Activated CD8-positive, alpha-beta memory T cell treated with anti-CD3 and anti-CD28 coated beads for 36 hours (primary cell): ENCODE results near the gene ZNF598. TPM values are rescaled to one million over a fixed set of nuclear protein-coding genes. Genes with fewer than 3 reads are reported as not detected.

Source experiments
- CTCF ChIA-PET: fragments of 350-600 bp; sonication (Branson Sonifier 250); formaldehyde crosslinking; loops from one replicate; lab custom pipeline; 2021; ENCODE audit warnings: antibody characterized with exemption; lab: Charles Lee
- POLR2A ChIA-PET: fragments of 350-600 bp; sonication (Branson Sonifier 250); formaldehyde crosslinking; loops from one replicate; lab custom pipeline; 2021; ENCODE audit warnings: antibody characterized with exemption; lab: Charles Lee
- total RNA-seq, 2 experiments: library from RNA; stranded (reverse); gene quantifications; one replicate each; pipeline ENCODE4 v1.2.3, GENCODE V29; 2021

Gene ZNF598
- total RNA-seq, 2 experiments from 2014 or later, result 94.2 to 95.6 TPM

GRCh38 chr16:1989209-1990100 lies 20.2 kb downstream of the ZNF598 start, which contains the start of gene SYNGR3:
Gene SYNGR3, plus strand, starts transcription at chr16:1989970. Its CDS starts 133 bp downstream, at chr16:1990103.
- ChIA-PET POLR2A (interaction anchor here (1.2 kb wide), 1 partner anchor 25 kb away, joined by 4 read pairs; the partner anchor contains the start of gene RPS2), CTCF (interaction anchor here (1.0 to 1.7 kb wide), 2 partner anchors 14 to 18 kb away, joined by 3 to 8 read pairs; partner anchors contain the start of gene TBL3)

- POLR2A ChIA-PET, result no interaction called here
- CTCF ChIA-PET, result interaction anchor here (1.7 kb wide), 1 partner anchor 17 kb away, joined by 6 read pairs; no protein-coding TSS in a partner anchor
Measured at GRCh38 chr16:1987198-1987597, 22.4 kb downstream of the ZNF598 start.

- POLR2A ChIA-PET, result interaction anchor here (2.0 to 2.2 kb wide), 2 partner anchors 14 to 20 kb away, joined by 9 read pairs; partner anchors contain the start of genes RPS2 and TBL3
Measured at GRCh38 chr16:1985466-1986150, 24.0 kb downstream of the ZNF598 start.

GRCh38 chr16:1984347-1985225 lies 25.0 kb downstream of the ZNF598 start:
- ChIA-PET CTCF (interaction anchor here (0.7 to 1.6 kb wide), 7 partner anchors 9 to 156 kb away, joined by 3 to 8 read pairs (median 4); partner anchors contain the start of gene TBL3), POLR2A (interaction anchor here (0.6 to 2.2 kb wide), 4 partner anchors 13 to 767 kb away, joined by 3 to 9 read pairs (median 6); partner anchors contain the start of genes NDUFB10, RPS2 and TBL3)

More at GRCh38 chr16:1985466-1986150, 24.0 kb downstream of the ZNF598 start:
- CTCF ChIA-PET, result interaction anchor here (1.2 to 1.6 kb wide), 3 partner anchors 8 to 155 kb away, joined by 4 to 8 read pairs (median 4); no protein-coding TSS in a partner anchor

- ChIA-PET CTCF (interaction anchor here (0.7 to 1.6 kb wide), 8 partner anchors 10 to 157 kb away, joined by 3 to 8 read pairs (median 4); partner anchors contain the start of gene TBL3), POLR2A (interaction anchor here (1.0 to 2.2 kb wide), 3 partner anchors 12 to 24 kb away, joined by 4 to 9 read pairs (median 9); partner anchors contain the start of genes NDUFB10, RPS2 and TBL3)
Measured at GRCh38 chr16:1983544-1984346, 25.9 kb downstream of the ZNF598 start, which contains the start of gene GFER. Gene GFER, plus strand, starts transcription at chr16:1984193. Its CDS starts 26 bp downstream, at chr16:1984219.

GRCh38 chr16:1982991-1983543 lies 26.6 kb downstream of the ZNF598 start:
- ChIA-PET POLR2A (interaction anchor here (0.7 to 2.2 kb wide), 4 partner anchors 8 to 18 kb away, joined by 3 to 9 read pairs (median 4); partner anchors contain the start of genes RPS2 and TBL3), CTCF (interaction anchor here (0.8 to 1.2 kb wide), 3 partner anchors 18 to 157 kb away, joined by 3 to 4 read pairs (median 3); no protein-coding TSS in a partner anchor)

- ChIA-PET CTCF (interaction anchor here (0.8 to 1.5 kb wide), 2 partner anchors 9 to 17 kb away, joined by 3 to 5 read pairs; no protein-coding TSS in a partner anchor), POLR2A (interaction anchor here (1.1 to 1.9 kb wide), 2 partner anchors 17 to 201 kb away, joined by 3 to 4 read pairs; partner anchors contain the start of gene RPS2)
Measured at GRCh38 chr16:1982013-1982433, 27.6 kb downstream of the ZNF598 start.

- ChIA-PET POLR2A (interaction anchor here (1.1 to 1.9 kb wide), 3 partner anchors 12 to 200 kb away, joined by 3 to 4 read pairs (median 3); partner anchors contain the start of gene RPS2), CTCF (interaction anchor here (0.8 to 1.5 kb wide), 2 partner anchors 9 to 16 kb away, joined by 3 to 5 read pairs; no protein-coding TSS in a partner anchor)
Measured at GRCh38 chr16:1981398-1981836, 28.2 kb downstream of the ZNF598 start, which contains the start of gene NOXO1. Gene NOXO1, minus strand, starts transcription at chr16:1981469. Its CDS starts 290 bp downstream, at chr16:1981179.

- CTCF ChIA-PET, result interaction anchor here (1.2 kb wide), 1 partner anchor 160 kb away, joined by 3 read pairs; no protein-coding TSS in a partner anchor
- POLR2A ChIA-PET, result interaction anchor here (0.8 to 1.2 kb wide), 3 partner anchors 9 to 17 kb away, joined by 3 read pairs; no protein-coding TSS in a partner anchor
Measured at GRCh38 chr16:1980770-1981087, 28.9 kb downstream of the ZNF598 start.

- ChIA-PET CTCF (interaction anchor here (1.2 kb wide), 1 partner anchor 160 kb away, joined by 3 read pairs; no protein-coding TSS in a partner anchor), POLR2A (interaction anchor here (0.6 to 1.2 kb wide), 4 partner anchors 8 to 17 kb away, joined by 3 to 4 read pairs (median 3); partner anchors contain the start of gene RPS2)
Measured at GRCh38 chr16:1980030-1980769, 29.4 kb downstream of the ZNF598 start.

GRCh38 chr16:1979271-1980029 lies 30.2 kb downstream of the ZNF598 start:
- POLR2A ChIA-PET, result interaction anchor here (0.6 kb wide), 1 partner anchor 15 kb away, joined by 4 read pairs; the partner anchor contains the start of gene RPS2
- CTCF ChIA-PET, result no interaction called here

- POLR2A ChIA-PET, result no interaction called here
- CTCF ChIA-PET, result no interaction called here
Measured at GRCh38 chr16:1978476-1979120, 31.0 kb downstream of the ZNF598 start.

- CTCF ChIA-PET, result no interaction called here
Measured at GRCh38 chr16:1977875-1978268, 31.7 kb downstream of the ZNF598 start.

More at GRCh38 chr16:1977875-1978268, 31.7 kb downstream of the ZNF598 start:
- POLR2A ChIA-PET, result no interaction called here
